PC-3 (cell line): ENCODE results near the gene POLA1. TPM values are rescaled to one million over a fixed set of nuclear protein-coding genes. Genes with fewer than 3 reads are reported as not detected.

Experiments
- ATAC-seq: fragments of 200-7000 bp; cut with Tn5 transposase; 2 replicates; pipeline ENCODE4 v1.9.1; 2020; ENCODE audit warnings: mild to moderate bottlenecking, moderate library complexity
- BruUV-seq: library from RNA; stranded (reverse); fragments of 400-500 nt; replicated peaks from 2 replicates; lab custom pipeline; 2021; lab: Mats Ljungman, UMichigan
- CTCF ChIA-PET: fragments of 300-600 bp; sonication (Branson Sonifier 250); formaldehyde crosslinking; loops from one replicate; lab custom pipeline; 2022; ENCODE audit warnings: antibody characterized with exemption; lab: Charles Lee
- POLR2A ChIA-PET: fragments of 300-600 bp; sonication (Branson Sonifier 250); formaldehyde crosslinking; loops from one replicate; lab custom pipeline; 2022; ENCODE audit warnings: antibody characterized with exemption; ENCODE audit not compliant: unreplicated experiment; lab: Charles Lee
- DNase-seq: peaks from one replicate; pipeline ENCODE4 v3.0.0-alpha.2; 2015
- H2AFZ ChIP-seq: fragments of 300-600 bp; sonication (generic); 2 replicates; pipeline ENCODE4 v1.6.0; 2016; ENCODE audit warnings: antibody characterized with exemption, low read length
- H3F3A ChIP-seq: fragments of 300-600 bp; sonication (generic); one replicate; pipeline ENCODE4 v1.6.0; 2017; ENCODE audit warnings: antibody characterized with exemption, low read length, control low read depth, mild to moderate bottlenecking; ENCODE audit not compliant: unreplicated experiment
- H3K27ac ChIP-seq: fragments of 300-600 bp; sonication (generic); 2 replicates; pipeline ENCODE4 v1.5.1; 2016; ENCODE audit warnings: mild to moderate bottlenecking, low read length
- H3K27me3 ChIP-seq: fragments of 300-600 bp; sonication (generic); 2 replicates; pipeline ENCODE4 v1.6.1; 2016; ENCODE audit warnings: low read length, mixed read lengths
- H3K36me3 ChIP-seq: fragments of 300-600 bp; sonication (generic); 2 replicates; pipeline ENCODE4 v1.6.1; 2016; ENCODE audit warnings: low read depth, mixed run types, low read length, mixed read lengths
- H3K4me1 ChIP-seq: fragments of 300-600 bp; sonication (generic); 2 replicates; pipeline ENCODE4 v1.5.1; 2016; ENCODE audit warnings: low read length; ENCODE audit not compliant: insufficient read depth
- H3K4me2 ChIP-seq: fragments of 300-600 bp; sonication (generic); 2 replicates; pipeline ENCODE4 v1.6.0; 2016; ENCODE audit warnings: low read length
- H3K4me3 ChIP-seq: fragments of 300-600 bp; sonication (generic); 2 replicates; pipeline ENCODE4 v1.5.1; 2016; ENCODE audit warnings: mild to moderate bottlenecking, low read length, mixed read lengths
- H3K79me2 ChIP-seq: fragments of 300-600 bp; sonication (generic); 2 replicates; pipeline ENCODE4 v1.6.1; 2017; ENCODE audit warnings: low read length, mixed read lengths
- H3K9ac ChIP-seq: fragments of 300-600 bp; sonication (generic); 2 replicates; pipeline ENCODE4 v1.6.0; 2016; ENCODE audit warnings: mild to moderate bottlenecking, low read length
- H3K9me2 ChIP-seq: fragments of 300-600 bp; sonication (generic); replicated peaks from 2 replicates; pipeline ENCODE4 v1.6.1; 2016; ENCODE audit warnings: mixed run types, low read length, mixed read lengths
- H3K9me3 ChIP-seq: fragments of 300-600 bp; sonication (generic); 2 replicates; pipeline ENCODE4 v1.6.1; 2016; ENCODE audit warnings: low read length, mixed read lengths
- H4K20me1 ChIP-seq: fragments of 300-600 bp; sonication (generic); 2 replicates; pipeline ENCODE4 v1.6.1; 2016; ENCODE audit warnings: low read length, mixed read lengths
- EZH2 ChIP-seq: fragments of 300-600 bp; sonication (generic); IDR thresholded peaks from one replicate; pipeline ENCODE4 v1.6.1; 2017; ENCODE audit warnings: antibody characterized with exemption, mild to moderate bottlenecking, low read length; ENCODE audit not compliant: unreplicated experiment
- EZH2phosphoT487 ChIP-seq: fragments of 300-600 bp; sonication (generic); IDR thresholded peaks from 2 replicates; pipeline ENCODE4 v1.6.1; 2018; ENCODE audit warnings: mild to moderate bottlenecking, antibody characterized with exemption, low read length, borderline replicate concordance
- intact Hi-C: fragments of 100-400 bp; cut with micrococcal nuclease; formaldehyde crosslinking; loops from 2 replicates; pipeline ENCODE4 v1.9.0; 2023
- total RNA-seq: library from RNA; depleted of rRNA; stranded (reverse); fragments of >200 nt; gene quantifications from 2 replicates; pipeline ENCODE4 v1.2.3, GENCODE V29; 2014
- TF ChIP-seq, protein P1 (sequence below): fragments of 300-600 bp; sonication (generic); conservative IDR thresholded peaks from 2 replicates; pipeline ENCODE4 v1.5.1; 2017; ENCODE audit warnings: antibody characterized with exemption, low read depth, mild to moderate bottlenecking, low read length

The POLA1 gene
- total RNA-seq, 1 experiment from 2014 or later, result 19.6 TPM

DNA sequence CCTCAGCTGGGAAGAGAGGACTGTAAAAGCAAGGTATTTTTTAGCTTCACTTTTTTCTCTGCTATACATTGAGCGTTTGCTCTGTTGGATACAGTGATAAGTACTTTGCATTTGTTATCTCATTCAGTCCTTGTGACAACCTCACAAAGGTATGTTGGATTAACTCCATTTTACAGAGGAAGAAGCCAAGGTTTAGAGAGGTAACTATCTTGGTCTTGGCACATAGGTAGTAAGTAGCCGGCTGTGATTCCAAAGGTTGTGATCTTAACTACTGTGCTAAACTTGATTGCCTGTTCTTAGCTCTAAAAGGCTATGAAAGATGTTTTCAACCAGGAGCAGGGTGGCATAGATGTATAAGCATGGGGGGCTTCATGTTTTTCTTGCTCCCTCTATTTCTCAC lies 134.4 kb downstream of the POLA1 start:
- DNase-seq, result no peak
- BruUV-seq, result no TSS peak
- ChIA-PET POLR2A (interaction anchor here (0.6 kb wide), 1 partner anchor 469 kb away, joined by 4 read pairs; no protein-coding TSS in a partner anchor), CTCF (no interaction called here)
- H3K36me3 ChIP-seq, result peaks cover 9% of the 10 kb centered on the region
- no peaks in the 10 kb centered on the region for H3K4me1 ChIP-seq
- no peak overlapping the region for H3K4me2 ChIP-seq
- H2AFZ ChIP-seq, result no peak overlapping the region
- no peak overlapping the region for H3K9ac ChIP-seq
- H3K27ac ChIP-seq, result no peak overlapping the region
- H3F3A ChIP-seq, result no peaks in the 10 kb centered on the region
- H3K9me2 ChIP-seq, result no peaks in the 10 kb centered on the region
- H3K4me3 ChIP-seq, result no peak overlapping the region
- no peaks in the 10 kb centered on the region for H4K20me1 ChIP-seq
- TF ChIP-seq EZH2, result no peak
- TF ChIP-seq EZH2phosphoT487, result no peak
- TF ChIP-seq, protein P1, sequence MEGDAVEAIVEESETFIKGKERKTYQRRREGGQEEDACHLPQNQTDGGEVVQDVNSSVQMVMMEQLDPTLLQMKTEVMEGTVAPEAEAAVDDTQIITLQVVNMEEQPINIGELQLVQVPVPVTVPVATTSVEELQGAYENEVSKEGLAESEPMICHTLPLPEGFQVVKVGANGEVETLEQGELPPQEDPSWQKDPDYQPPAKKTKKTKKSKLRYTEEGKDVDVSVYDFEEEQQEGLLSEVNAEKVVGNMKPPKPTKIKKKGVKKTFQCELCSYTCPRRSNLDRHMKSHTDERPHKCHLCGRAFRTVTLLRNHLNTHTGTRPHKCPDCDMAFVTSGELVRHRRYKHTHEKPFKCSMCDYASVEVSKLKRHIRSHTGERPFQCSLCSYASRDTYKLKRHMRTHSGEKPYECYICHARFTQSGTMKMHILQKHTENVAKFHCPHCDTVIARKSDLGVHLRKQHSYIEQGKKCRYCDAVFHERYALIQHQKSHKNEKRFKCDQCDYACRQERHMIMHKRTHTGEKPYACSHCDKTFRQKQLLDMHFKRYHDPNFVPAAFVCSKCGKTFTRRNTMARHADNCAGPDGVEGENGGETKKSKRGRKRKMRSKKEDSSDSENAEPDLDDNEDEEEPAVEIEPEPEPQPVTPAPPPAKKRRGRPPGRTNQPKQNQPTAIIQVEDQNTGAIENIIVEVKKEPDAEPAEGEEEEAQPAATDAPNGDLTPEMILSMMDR, result no peak
- intact Hi-C loops, result no loop called here
- no peak for ATAC-seq
- H3K27me3 ChIP-seq, result no peaks in the 10 kb centered on the region
- H3K9me3 ChIP-seq, result no peaks in the 10 kb centered on the region
- no peaks in the 10 kb centered on the region for H3K79me2 ChIP-seq

DNA sequence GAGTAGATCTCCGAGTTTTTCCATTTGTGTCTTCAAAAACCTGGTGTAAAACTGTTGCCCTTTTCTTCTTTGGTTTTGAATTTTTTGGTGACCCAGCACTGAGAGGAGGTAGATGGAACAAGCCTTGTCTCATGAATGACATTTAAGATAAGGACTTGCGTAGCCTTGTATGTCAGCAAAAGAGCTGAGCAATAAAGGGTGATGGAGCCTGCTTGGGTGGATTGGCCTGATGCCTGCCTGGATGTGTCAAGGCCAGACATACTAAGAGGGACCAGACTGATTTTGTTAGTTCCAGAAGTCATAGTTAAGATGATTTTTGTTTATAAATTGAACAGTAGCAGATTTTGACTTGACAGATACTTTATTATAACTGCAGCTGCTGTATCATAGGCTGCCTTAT lies 134.9 kb downstream of the POLA1 start:
- H3K4me3 ChIP-seq, result no peak overlapping the region
- no peaks in the 10 kb centered on the region for H3K27me3 ChIP-seq
- peaks cover 9% of the 10 kb centered on the region for H3K36me3 ChIP-seq
- TF ChIP-seq, protein P1, result no peak
- TF ChIP-seq EZH2 (no peak), EZH2phosphoT487 (no peak)
- H3K79me2 ChIP-seq, result no peaks in the 10 kb centered on the region
- H3K4me2 ChIP-seq, result no peak overlapping the region
- intact Hi-C loops, result no loop called here
- H3K27ac ChIP-seq, result no peak overlapping the region
- ATAC-seq, result no peak
- DNase-seq, result no peak
- ChIA-PET POLR2A (no interaction called here), CTCF (no interaction called here)
- no peaks in the 10 kb centered on the region for H3K9me3 ChIP-seq
- no peaks in the 10 kb centered on the region for H3F3A ChIP-seq
- no peak overlapping the region for H3K9ac ChIP-seq
- no TSS peak for BruUV-seq
- H3K9me2 ChIP-seq, result no peaks in the 10 kb centered on the region
- H4K20me1 ChIP-seq, result no peaks in the 10 kb centered on the region
- H2AFZ ChIP-seq, result no peak overlapping the region
- H3K4me1 ChIP-seq, result no peaks in the 10 kb centered on the region

DNA sequence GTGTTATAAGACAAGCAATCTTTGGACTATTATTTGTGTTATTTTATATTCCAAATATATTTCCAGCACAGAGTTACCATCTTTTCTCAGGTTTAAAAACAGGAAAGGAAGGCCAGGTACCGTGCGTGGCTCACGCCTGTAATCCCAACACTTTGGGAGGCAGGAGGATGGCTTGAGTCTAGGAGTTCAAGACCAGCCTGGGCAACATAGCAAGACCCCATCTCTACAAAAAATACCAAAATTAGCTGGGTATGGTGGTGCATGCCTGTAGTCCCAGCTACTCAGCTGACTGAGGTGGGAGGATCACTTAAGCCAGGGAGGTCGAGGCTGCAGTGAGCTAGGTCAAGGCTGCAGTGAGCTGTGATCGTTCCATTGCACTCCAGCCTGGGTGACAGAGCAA lies 140.0 kb downstream of the POLA1 start:
- no peak overlapping the region for H3K4me2 ChIP-seq
- ATAC-seq, result no peak
- TF ChIP-seq, protein P1, result no peak
- TF ChIP-seq EZH2 (no peak), EZH2phosphoT487 (no peak)
- intact Hi-C loops, result loop anchor here (10.0 kb wide), 1 partner anchor 171 kb away; no protein-coding TSS in a partner anchor
- no peaks in the 10 kb centered on the region for H3K9me2 ChIP-seq
- no peaks in the 10 kb centered on the region for H3K9me3 ChIP-seq
- CTCF ChIA-PET, result no interaction called here
- H3K36me3 ChIP-seq, result no peaks in the 10 kb centered on the region; the same call in 1 of the 2 replicates
- no peak overlapping the region for H3K27ac ChIP-seq
- POLR2A ChIA-PET, result no interaction called here
- H4K20me1 ChIP-seq, result no peaks in the 10 kb centered on the region
- no TSS peak for BruUV-seq
- no peak overlapping the region for H3K4me3 ChIP-seq
- no peak overlapping the region for H2AFZ ChIP-seq
- H3F3A ChIP-seq, result no peaks in the 10 kb centered on the region
- H3K9ac ChIP-seq, result no peak overlapping the region
- H3K79me2 ChIP-seq, result no peaks in the 10 kb centered on the region
- no peaks in the 10 kb centered on the region for H3K27me3 ChIP-seq
- no peaks in the 10 kb centered on the region for H3K4me1 ChIP-seq
- no peak for DNase-seq
